Measurements from ENCODE around the gene TMEM18. TPM values are rescaled to one million over a fixed set of nuclear protein-coding genes. Genes with fewer than 3 reads are reported as not detected.

Gene TMEM18
- total and polyA plus RNA-seq, 2 experiments from 2014 or later = 15.0 to 41.9 TPM

GRCh38 chr2:665340-666073 lies 11.7 kb downstream of the TMEM18 start (continued):
- TF ChIP-seq, protein P1, sequence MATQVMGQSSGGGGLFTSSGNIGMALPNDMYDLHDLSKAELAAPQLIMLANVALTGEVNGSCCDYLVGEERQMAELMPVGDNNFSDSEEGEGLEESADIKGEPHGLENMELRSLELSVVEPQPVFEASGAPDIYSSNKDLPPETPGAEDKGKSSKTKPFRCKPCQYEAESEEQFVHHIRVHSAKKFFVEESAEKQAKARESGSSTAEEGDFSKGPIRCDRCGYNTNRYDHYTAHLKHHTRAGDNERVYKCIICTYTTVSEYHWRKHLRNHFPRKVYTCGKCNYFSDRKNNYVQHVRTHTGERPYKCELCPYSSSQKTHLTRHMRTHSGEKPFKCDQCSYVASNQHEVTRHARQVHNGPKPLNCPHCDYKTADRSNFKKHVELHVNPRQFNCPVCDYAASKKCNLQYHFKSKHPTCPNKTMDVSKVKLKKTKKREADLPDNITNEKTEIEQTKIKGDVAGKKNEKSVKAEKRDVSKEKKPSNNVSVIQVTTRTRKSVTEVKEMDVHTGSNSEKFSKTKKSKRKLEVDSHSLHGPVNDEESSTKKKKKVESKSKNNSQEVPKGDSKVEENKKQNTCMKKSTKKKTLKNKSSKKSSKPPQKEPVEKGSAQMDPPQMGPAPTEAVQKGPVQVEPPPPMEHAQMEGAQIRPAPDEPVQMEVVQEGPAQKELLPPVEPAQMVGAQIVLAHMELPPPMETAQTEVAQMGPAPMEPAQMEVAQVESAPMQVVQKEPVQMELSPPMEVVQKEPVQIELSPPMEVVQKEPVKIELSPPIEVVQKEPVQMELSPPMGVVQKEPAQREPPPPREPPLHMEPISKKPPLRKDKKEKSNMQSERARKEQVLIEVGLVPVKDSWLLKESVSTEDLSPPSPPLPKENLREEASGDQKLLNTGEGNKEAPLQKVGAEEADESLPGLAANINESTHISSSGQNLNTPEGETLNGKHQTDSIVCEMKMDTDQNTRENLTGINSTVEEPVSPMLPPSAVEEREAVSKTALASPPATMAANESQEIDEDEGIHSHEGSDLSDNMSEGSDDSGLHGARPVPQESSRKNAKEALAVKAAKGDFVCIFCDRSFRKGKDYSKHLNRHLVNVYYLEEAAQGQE (IDR thresholded peaks at IDR 0.05; ENCODE audit: unreplicated experiment) = no peak
- TF ChIP-seq POLR2AphosphoS5 (IDR thresholded peaks at IDR 0.05; ENCODE audit: low read depth) (no peak), EZH2phosphoT487 (IDR thresholded peaks at IDR 0.05; ENCODE audit: unreplicated experiment) (no peak)

DNA sequence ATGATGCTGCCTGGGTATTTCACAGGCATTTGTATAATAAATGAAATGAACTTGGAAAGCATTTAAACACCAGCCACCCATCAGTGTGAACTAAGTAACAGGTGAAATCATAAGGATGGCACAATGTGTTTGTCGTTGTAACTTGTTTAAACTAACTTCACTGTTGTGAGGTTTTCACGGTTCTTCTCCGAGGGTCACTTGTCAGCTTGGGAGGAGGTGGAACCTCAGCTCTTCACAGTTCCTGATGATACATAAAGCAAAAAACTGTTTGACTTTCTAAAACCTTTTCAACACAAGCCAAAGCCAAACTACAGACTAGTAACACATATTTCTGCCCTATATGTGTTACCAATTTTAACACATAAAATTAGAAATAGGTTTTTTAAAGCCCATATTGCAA lies 13.1 kb downstream of the TMEM18 start:
- H3K36me3 Mint-ChIP-seq (ENCODE audit: low read depth) = peaks cover 47% of the 10 kb centered on the region
- H3K4me3 ChIP-seq = no peak overlapping the region
- no peaks in the 10 kb centered on the region; the same call in 2 of the 3 replicates for H3K4me1 Mint-ChIP-seq
- H3K4me1 ChIP-seq (ENCODE audit: insufficient read depth) = no peaks in the 10 kb centered on the region
- H3K27me3 ChIP-seq (ENCODE audit: insufficient read depth) = no peaks in the 10 kb centered on the region
- no peak overlapping the region for H3K27ac Mint-ChIP-seq
- H4K20me1 ChIP-seq (replicated peaks; ENCODE audit: insufficient read depth) = no peaks in the 10 kb centered on the region; the same call in 1 of the 2 replicates
- H3K79me2 ChIP-seq (replicated peaks; ENCODE audit: insufficient read depth) = no peaks in the 10 kb centered on the region
- no peaks in the 10 kb centered on the region for H3K9me2 ChIP-seq (ENCODE audit: insufficient read depth)
- ATAC-seq (no peak), DNase-seq (ENCODE audit: low spot score) (no peak)
- H3K27ac ChIP-seq (ENCODE audit: low read depth) = no peak overlapping the region
- H3K4me2 ChIP-seq = no peak overlapping the region
- H3K36me3 ChIP-seq (ENCODE audit: insufficient read depth) = peaks cover 3% of the 10 kb centered on the region; the same call in 1 of the 2 replicates
- peaks cover 10% of the 10 kb centered on the region for H3K27me3 Mint-ChIP-seq (ENCODE audit: insufficient read depth, low read depth, poor library complexity)
- peaks cover 22% of the 10 kb centered on the region for H3K9me3 Mint-ChIP-seq
- H2AFZ ChIP-seq = no peak overlapping the region
- H3F3A ChIP-seq (replicated peaks; ENCODE audit: low read depth) = 0 out of 2 replicates have a peak, but pooled peaks cover 2% of the 10 kb centered on the region
- no peak overlapping the region for H3K4me3 Mint-ChIP-seq
- TF ChIP-seq, protein P2, sequence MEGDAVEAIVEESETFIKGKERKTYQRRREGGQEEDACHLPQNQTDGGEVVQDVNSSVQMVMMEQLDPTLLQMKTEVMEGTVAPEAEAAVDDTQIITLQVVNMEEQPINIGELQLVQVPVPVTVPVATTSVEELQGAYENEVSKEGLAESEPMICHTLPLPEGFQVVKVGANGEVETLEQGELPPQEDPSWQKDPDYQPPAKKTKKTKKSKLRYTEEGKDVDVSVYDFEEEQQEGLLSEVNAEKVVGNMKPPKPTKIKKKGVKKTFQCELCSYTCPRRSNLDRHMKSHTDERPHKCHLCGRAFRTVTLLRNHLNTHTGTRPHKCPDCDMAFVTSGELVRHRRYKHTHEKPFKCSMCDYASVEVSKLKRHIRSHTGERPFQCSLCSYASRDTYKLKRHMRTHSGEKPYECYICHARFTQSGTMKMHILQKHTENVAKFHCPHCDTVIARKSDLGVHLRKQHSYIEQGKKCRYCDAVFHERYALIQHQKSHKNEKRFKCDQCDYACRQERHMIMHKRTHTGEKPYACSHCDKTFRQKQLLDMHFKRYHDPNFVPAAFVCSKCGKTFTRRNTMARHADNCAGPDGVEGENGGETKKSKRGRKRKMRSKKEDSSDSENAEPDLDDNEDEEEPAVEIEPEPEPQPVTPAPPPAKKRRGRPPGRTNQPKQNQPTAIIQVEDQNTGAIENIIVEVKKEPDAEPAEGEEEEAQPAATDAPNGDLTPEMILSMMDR (conservative IDR thresholded peaks at IDR 0.05; ENCODE audit: low read depth in 2 of 2) = no peak
- TF ChIP-seq EZH2 (IDR thresholded peaks at IDR 0.05; ENCODE audit: low read depth, unreplicated experiment) (no peak), STAT1 (IDR thresholded peaks at IDR 0.05; ENCODE audit: unreplicated experiment) (no peak), EZH2phosphoT487 (IDR thresholded peaks at IDR 0.05; ENCODE audit: unreplicated experiment) (no peak), ZNF114 (CRISPR knock-in tag; IDR thresholded peaks at IDR 0.05) (no peak), NANOG (IDR thresholded peaks at IDR 0.05; ENCODE audit: borderline replicate concordance) (no peak), CREB1 (CRISPR knock-in tag; IDR thresholded peaks at IDR 0.05; ENCODE audit: low read depth) (no peak), ZNF331 (CRISPR knock-in tag; IDR thresholded peaks at IDR 0.05; ENCODE audit: low read depth) (no peak), JUNB (IDR thresholded peaks at IDR 0.05; ENCODE audit: unreplicated experiment) (no peak), POLR2AphosphoS5 (IDR thresholded peaks at IDR 0.05; ENCODE audit: low read depth) (no peak)
- TF ChIP-seq, protein P3, sequence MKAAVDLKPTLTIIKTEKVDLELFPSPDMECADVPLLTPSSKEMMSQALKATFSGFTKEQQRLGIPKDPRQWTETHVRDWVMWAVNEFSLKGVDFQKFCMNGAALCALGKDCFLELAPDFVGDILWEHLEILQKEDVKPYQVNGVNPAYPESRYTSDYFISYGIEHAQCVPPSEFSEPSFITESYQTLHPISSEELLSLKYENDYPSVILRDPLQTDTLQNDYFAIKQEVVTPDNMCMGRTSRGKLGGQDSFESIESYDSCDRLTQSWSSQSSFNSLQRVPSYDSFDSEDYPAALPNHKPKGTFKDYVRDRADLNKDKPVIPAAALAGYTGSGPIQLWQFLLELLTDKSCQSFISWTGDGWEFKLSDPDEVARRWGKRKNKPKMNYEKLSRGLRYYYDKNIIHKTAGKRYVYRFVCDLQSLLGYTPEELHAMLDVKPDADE (IDR thresholded peaks at IDR 0.05) = no peak
